Left lobe of liver (tissue), 2 donors: Measurements from ENCODE around the gene LZIC. TPM values are rescaled to one million over a fixed set of nuclear protein-coding genes. Genes with fewer than 3 reads are reported as not detected.
"Not testable (repeated sequence)": the region's sequence is repeated elsewhere in the genome, so short reads cannot be mapped to it uniquely, and the experiment has no call there.

Source experiments
- ATAC-seq: fragments of 200-7000 bp; cut with Tn5 transposase; one replicate; pipeline ENCODE4 v1.9.1; 2020; ENCODE audit warnings: mild to moderate bottlenecking, moderate library complexity
- DNase-seq: peaks from one replicate; pipeline ENCODE4 v3.0.0-alpha.2; 2020; ENCODE audit warnings: low spot score
- total RNA-seq: library from RNA; stranded (reverse); gene quantifications from one replicate; pipeline ENCODE4 v1.2.1, GENCODE V29; 2021
- donor health status: DM: no; HTN: no; CAD: no; lungs with moderate emphysema.
- donor health status: DM: no; HTN: yes; CAD: no.

LZIC gene
- 12.7 TPM for total RNA-seq

GRCh38 chr1:9942939-9943788, at the start of gene LZIC, which contains the start of gene NMNAT1:
LZIC (minus strand) TSS chr1:9943391; CDS start chr1:9936619, 6,772 bp downstream.
NMNAT1 (plus strand) TSS chr1:9943475; CDS start chr1:9972074, 28,599 bp downstream.
- DNase-seq = peak; percentile 95
- ATAC-seq = peak; percentile 99

DNA sequence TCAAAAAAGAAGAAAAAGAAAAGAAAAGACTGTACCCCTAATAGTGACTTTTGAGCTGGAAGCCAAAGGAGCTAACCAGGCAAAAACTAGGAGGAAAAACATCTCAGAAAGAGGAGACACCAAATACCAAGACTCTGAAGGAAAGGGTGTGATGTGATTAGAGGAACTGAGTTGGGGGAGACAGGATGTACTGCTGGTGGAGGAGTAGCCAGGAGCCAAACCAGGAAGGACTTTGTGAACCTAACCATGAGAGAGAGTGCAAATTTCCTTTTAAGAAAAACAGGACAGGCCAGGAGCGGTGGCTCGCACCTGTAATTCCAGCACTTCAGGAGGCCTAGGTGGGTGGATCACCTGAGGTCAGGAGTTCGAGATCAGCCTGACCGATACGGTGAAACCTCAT, 49.7 kb upstream of the LZIC start:
- DNase-seq (no peak), ATAC-seq (no peak)

- ATAC-seq = peak; percentile 77
Observed at GRCh38 chr1:9990944-9991343, 47.8 kb upstream of the LZIC start.

GRCh38 chr1:9989773-9990172, 46.6 kb upstream of the LZIC start:
- DNase-seq (no peak), ATAC-seq (no peak)

More at GRCh38 chr1:9990944-9991343, 47.8 kb upstream of the LZIC start:
- no peak for DNase-seq

- DNase-seq = no peak
- no peak for ATAC-seq
Observed at GRCh38 chr1:9985001-9985400, 41.8 kb upstream of the LZIC start.

DNA sequence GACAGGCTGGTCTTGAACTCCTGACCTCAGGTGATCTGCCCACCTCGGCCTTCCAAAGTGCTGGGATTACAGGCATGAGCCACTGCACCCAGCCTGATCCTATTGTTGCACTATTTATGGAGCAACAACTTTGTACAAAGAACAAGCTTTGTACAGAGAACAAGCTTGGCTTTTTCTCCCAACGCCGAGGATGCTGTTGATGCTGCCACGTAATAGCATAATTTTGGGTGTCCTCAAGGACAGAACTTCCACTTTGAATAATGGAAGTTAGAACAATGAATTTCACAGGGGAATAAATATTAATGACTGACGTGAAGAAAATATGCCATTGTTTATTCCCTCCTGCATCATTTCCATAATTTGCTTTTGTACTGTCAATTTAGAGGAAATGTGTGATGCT, 41.1 kb upstream of the LZIC start:
- ATAC-seq = no peak
- no peak for DNase-seq

DNA sequence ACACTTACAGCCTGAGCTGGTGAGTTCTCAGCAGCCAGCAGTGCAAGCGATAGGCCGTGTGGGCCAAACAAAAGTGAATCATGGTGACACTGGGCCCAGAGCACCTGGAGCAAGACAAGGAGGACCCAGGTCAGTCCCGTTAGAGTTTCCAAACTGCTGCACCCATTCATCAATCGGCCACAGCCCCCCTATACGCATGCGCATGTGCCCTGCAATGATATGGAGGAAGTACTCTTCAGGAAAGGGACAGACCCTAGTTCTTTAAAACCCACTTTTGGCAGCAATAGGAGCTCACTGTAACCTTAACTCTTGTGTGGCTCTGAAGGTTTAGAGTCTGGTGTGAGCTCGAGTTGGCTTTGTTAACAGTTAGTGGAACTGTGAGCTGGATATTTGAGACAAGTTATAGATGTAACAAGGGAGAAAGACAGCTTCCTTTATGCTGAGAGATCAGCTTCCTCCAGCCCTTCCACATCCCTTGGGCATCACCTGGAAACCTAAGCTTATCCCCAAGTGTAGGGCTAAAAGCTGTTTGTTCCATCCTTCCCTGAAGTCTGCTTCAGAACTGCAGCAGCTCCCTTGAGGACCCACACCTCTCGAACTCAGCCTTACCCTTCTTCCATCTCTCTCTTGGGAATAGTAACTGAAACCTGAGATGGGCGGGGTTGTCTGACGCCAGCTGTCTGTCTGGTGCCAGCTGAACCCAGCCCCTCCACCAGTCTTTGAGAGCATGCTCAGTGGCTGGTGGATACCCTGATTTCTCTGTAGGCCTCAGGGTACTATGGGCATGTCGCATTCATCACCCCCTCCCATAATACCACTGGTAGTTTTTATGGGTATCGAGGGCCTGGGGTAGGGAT, 17.7 kb upstream of the LZIC start:
- DNase-seq = no peak

GRCh38 chr1:9960011-9960410, 16.8 kb upstream of the LZIC start:
- ATAC-seq (no peak), DNase-seq (no peak)

More for the DNA sequence above, 17.7 kb upstream of the LZIC start:
- ATAC-seq = no peak

- DNase-seq (no peak), ATAC-seq (no peak)
Observed at GRCh38 chr1:9957726-9958125, 14.5 kb upstream of the LZIC start.

GRCh38 chr1:9946315-9946714, 3.1 kb upstream of the LZIC start:
- DNase-seq (no peak), ATAC-seq (no peak)

GRCh38 chr1:9942399-9942938, 722 bp downstream of the LZIC start:
- DNase-seq = no peak
- peak; percentile 65 for ATAC-seq

- no peak for DNase-seq
- ATAC-seq = peak; percentile 31
Observed at GRCh38 chr1:9929431-9930385, 13.5 kb downstream of the LZIC start.

- no peak for DNase-seq
- ATAC-seq = no peak
Observed at GRCh38 chr1:9927259-9927658, 15.9 kb downstream of the LZIC start.

DNA sequence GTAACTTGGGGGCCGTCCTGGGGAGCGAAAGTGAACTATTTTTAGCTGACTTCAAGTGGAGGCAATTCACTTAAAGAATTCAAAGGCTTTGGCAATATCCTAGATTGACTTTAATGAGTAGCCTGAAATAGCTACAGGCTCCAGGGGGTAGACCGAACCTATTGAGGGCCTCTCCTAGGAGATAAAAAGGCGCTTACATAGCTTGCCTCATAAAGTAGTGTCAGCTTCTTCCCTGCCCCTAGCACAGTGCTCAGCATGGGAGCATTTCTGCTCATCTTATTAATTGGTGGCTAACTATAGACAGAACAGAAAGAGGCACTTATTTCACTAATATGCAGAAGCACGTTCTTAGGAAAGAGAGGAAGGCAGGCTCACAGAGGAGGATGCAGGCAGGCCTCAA, 20.8 kb downstream of the LZIC start:
- DNase-seq = no peak
- no peak for ATAC-seq

DNA sequence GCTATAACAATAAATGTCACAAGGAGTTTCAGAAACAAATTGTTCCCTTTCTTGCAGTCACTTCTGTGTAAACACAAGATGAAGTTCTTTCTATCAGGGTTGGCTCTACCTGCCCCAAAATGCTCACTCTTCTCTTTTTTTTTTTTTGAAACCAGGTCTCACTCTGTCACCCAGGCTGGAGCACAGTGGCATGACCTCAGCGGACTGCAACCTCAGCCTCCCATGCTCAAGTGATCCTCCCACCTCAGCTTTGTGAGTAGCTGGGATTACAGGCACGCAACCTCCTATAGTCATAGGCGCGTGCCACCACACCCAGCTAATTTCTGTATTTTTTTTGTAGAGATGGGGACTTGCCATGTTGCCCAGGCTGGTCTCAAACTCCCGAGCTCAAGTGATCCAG, 22.6 kb downstream of the LZIC start:
- ATAC-seq (no peak), DNase-seq (no peak)

DNA sequence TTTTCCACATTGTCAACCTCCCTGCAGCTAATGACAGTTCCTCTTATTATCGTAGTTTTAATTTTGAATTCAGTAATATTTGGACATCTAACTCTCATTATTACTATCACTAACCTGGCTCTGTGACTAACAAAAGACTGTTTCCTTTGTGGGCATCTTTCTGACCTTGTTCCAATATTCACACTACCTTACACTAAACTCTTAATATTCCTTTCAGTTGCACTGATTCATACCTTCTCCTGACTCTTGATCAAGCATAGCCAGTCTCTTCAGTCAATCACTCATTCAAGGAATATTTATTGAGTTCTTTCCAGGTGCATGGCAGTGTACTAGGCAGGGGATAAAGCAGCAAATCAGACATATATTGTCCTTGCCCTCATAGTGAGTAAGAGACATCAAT, 25.3 kb downstream of the LZIC start:
- ATAC-seq (no peak), DNase-seq (no peak)

DNA sequence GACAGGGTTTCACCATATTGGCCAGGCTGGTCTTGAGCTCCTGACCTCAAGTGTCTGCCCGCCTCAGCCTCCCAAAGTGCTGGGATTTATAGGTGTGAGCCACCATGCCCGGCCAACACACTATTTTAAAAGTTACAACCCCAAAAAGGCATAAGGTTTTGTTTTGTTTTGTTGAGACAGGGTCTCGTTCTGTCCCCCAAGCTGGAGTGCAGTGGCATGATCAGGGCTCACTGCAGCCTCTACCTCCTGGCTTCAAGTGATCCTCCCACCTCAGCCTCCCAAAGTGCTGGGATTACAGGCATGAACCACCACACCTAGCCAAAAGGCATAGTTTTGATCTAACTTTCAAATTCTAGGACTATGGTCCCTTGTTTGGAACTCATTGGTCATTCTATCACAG, 25.7 kb downstream of the LZIC start:
- not testable (repeated sequence) for DNase-seq, ATAC-seq

- no peak for DNase-seq
- ATAC-seq = no peak
Observed at GRCh38 chr1:9916452-9916851, 26.7 kb downstream of the LZIC start.

GRCh38 chr1:9914610-9914937, 28.6 kb downstream of the LZIC start:
- no peak for DNase-seq
- no peak for ATAC-seq

DNA sequence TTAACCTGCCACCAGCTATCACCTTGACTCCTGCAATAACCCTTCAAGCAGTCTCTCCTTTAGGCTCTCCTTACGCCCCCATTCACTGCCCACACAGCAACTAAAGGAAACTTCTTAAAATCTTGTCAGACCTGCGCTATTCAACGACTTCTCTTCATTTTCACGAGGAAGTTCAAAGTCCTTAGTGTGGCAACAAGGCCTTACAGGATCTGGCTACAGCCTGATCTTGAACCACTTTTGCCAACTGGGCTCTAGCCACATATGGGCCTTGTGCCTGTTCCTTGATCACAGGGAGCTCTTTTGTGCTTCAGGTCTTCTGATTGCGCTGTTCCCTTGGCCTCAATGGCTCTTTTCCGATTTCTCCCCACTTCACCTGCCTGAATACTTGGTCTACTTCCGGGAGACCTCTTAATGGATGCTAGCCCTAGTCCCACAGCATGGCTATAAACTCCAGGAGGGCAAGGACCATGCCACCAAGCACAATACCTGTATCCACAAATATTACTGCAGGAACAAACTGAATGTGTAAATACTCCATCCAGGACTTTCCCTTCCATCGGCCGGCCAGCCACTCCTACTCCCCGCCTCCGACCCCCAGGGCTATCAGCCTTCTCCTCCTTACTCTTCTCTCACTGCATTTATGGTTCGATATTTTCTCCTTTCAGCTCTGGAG, 30.8 kb downstream of the LZIC start:
- no peak for ATAC-seq
- no peak for DNase-seq
